HUDEP-2 (cell line): ENCODE results near the gene AGTR1.
"Not testable (repeated sequence)": the region's sequence is repeated elsewhere in the genome, so short reads cannot be mapped to it uniquely, and the experiment has no call there.

Experiments
- DNase-seq, 76 experiments: peaks; one replicate each; lab custom pipeline; 2025; ENCODE audit not compliant: unreplicated experiment in 76 of 76; lab: John Stamatoyannopoulos, UW

The AGTR1 gene

DNA sequence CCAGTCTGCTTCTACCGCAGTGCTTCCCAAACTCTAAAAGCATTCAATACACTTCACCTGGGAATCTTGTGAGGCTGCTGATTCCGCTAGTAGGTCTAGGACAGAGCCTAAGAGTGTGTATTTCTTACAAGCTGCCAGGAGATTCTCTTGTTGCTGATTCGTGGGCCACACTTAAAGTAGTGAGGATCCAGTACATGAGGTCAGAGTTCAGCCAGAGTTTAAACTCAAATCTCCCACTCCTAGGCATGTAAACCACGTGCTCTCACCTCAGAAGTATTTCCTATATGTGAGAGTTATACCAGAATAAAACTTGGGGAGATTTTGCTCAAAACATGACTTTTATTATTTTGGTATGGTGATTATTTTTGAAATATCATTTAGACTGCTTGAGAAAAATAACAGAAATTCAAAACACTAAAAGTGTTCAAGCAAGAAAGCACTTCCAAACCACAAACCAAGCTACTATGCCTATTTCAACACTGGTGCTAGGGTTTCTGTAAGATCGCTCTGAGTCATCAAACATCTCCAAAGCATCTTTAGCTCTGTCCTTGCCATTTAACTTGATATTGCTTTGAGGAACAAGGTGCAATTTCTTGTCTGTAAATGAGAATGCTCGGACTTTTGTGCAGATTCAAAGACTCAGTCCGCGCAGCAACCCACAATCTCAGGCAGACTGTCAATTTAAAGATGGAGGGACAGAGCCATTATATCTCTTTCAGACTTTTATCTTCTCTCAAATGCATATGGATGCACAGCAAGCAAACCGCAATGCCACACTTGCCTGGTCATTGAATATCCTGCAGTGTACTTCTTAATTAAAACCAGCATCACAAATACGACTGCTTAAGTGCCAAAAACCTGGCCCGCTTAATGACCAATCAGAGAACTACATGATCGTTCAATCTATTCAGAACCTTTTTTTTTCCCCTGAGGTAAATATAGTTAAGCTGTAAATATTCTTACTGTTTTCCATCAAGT, 59.8 kb downstream of the AGTR1 start:
- no peak for DNase-seq

DNA sequence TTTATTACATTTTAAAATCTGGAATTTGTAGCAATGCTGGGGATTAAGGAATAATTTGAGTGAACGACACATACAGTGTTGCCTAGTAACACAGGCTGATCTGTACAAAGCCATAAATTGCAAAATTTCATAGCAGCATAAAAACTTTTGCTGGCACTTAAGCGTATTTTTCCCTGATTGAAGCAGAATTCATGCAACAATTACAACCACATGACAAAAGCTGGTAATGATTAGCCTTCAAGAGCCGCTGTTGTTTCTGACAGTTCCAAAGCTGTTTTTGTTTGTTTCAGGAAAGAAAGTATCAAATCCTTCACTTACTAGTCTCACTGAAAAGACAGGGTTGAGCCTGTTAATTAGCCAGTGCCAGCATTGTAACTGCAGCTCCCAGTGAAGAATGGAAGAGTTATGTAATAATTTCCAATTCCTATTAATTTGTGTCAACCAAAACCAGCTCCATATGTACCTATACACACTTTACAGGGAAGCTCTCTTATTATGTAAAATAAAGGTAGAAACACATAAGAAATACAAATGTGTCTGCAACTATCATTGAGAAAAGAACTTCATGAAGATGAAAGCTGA, 60.7 kb downstream of the AGTR1 start:
- no peak for DNase-seq

DNA sequence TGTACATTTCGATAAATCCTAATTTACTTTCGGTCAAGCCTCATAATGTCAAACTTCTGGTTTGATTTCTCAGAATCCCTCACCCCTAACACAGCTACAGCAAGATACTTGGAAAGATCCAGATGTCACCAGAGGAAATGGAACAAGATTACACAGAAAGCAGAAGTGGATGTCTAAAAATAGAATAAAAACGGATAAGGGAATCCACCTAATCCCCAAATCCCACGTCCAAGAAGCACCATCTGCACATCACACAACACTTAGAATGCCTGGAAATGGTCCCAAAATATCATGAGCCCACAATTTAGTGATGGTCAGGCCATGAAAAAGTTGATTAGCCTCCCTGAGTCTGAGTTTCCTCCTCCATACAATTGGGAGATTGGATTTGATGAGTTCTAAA, 61.7 kb downstream of the AGTR1 start:
- DNase-seq, result no peak

DNA sequence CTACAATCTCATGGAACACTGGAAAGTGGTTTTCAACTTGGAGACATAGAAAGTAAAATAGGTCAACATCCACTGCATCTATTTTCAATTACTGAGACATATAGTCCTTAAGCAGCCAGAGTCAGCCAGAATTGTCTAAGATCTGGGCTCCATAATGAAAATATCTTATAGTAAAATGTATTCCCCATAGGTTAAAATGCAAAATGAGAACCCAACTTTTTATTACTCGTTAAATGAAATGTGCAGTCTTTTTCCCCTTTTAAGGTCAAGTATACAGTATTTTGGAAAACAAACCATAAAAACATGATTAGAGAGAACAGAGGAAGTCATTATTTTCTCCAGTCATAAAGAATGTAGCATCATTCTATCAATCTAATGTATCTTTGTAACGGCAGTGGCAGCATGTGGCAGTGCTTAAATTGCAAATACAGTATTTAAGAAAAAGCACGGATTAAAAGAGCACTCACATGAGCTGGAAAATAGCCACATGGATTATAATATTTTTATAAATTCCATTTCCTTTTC, 65.5 kb downstream of the AGTR1 start:
- no peak for DNase-seq

DNA sequence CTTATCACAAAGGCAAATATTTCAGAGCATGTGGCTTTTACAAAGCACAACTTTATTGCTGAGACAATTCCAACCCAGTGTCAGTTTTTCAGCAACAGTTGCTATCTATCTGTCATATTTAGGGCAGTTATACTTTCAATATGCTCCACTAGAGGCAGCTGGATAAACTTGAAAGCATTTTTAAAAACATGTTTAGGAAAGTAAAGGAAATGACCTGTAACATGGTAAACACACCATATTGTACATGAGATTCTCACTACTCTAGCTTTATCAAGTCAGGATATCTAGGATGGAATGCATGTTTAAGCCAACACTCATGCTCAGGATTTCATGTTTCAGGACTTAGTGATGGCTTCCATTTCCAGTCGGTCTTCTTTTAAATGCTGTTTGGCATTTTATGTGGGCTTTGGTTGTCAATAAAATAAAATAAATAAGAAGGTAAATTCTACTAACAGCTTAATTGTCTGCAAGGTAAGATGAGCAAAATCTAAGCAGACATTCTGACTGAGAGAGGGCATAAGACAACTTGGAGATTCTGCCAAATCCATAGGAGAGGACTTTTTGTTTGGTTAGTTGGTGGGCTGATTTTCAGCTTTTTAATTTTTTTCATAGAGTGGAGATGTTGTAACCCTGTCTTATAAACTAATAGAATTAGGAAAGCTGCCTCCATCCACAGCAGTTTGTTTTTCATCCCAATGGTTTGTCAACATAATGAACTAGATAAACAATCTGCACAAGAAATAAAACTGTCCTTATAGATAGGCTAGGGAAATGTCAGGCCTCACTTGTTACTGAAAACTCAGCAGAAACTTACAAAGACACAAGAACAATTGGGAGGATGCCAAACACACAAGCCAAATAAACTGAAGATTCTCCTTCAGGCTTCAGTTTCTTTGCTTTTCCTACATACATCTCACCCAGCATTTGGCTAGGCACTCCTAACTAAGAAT, 66.6 kb downstream of the AGTR1 start:
- DNase-seq, result no peak

DNA sequence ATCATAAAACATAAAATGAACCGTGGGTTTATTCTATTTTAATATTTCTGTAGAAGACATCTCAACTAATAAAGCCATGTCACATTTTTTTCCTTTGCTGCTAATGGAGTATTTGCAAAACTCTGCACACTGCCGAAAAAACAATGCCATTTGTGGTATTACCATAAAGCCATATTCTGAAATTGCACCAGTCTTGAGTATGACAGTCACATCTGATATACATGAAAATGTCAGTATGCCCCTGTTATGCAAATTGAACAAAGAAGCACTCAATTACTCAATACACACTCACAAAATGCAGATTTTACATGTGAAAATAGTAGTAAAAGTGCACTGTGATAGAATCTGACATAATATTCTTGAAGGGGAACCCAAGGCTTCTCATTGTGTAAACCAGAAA, 74.7 kb downstream of the AGTR1 start:
- DNase-seq, result no peak

DNA sequence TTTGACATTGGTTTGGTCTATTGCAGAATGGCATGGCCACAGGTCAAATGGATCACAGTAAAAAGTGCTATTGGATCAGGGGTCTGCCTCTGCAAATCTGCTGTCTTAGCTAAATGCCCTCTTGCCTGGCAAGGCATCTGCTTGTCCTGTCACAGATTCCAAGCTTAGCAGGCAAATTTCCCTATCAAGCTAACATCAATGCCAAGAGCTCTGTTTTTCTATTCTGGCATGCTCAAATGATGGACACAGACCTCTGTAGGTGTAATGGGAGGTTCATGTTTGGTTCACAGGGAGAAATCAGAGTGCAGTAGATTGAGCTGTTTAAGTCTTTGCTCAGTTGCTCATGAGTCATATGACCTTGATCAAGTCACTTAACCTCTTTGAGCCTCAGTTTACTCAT, 75.1 kb downstream of the AGTR1 start:
- no peak for DNase-seq

DNA sequence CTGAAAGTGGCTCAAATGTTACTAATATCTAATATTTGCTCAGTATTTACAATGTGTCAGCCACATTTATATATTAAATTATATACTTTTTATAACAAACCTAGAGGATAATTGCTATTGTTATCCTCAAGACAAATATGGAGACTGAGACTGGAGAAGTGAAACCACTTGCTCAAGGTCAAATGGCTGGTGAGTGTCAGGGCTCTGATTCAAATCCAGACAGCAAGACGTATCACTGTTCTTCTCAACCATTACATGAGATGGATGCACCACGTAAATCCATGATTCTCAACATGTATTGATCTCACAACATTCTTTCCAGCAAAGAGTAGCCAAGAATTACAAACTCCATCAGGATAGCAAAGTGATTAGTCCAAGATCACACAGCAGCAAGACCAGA, 76.1 kb downstream of the AGTR1 start:
- DNase-seq, result no peak

DNA sequence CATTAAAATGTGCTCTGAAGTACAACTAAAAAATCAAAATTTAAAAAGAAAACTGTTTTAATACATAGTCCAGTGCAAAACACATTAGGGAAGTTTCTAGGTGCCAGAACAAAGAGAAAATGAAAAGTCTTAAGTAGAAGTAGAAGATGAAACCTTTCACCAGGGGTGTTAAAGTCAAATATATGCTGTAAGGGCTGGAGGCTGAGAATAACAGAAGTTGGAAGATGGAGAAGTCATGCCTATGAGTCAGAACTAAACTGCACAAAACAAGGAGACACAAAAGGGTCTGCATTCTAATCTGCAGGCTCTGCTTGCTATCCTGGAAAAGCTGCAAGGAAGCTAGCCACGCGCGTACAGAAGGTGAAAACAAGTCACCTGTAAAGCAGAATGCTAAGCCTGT, 81.2 kb downstream of the AGTR1 start:
- no peak for DNase-seq

DNA sequence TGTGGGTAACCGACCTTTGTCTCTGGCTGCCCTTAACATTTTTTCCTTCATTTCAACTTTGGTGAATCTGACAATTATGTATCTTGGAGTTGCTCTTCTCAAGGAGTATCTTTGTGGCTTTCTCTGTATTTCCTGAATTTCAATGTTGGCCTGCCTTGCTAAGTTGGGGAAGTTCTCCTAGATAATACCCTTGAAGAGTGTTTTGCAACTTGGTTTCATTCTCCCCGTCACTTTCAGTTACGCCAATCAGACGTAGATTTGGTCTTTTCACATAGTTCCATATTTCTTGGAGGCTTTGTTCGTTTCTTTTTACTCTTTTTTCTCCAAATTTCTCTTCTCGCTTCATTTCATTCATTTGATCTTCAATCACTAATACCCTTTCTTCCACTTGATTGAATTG, 87.3 kb downstream of the AGTR1 start:
- not testable (repeated sequence) for DNase-seq

DNA sequence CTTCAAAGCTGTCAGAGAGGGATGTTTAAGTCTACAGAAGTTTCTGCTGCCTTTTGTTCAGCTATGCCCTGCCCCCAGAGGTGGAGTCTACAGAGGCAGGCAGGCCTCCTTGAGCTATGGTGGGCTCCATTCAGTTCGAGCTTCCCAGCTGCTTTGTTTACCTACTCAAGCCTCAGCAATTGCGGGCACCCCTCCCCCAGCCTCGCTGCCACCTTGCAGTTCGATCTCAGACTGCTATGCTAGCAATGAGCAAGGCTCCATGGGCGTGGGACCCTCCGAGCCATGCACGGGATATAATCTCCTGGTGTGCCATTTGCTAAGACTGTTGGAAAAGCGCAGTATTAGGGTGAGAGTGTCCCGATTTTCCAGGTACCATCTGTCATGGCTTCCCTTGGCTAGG, 88.5 kb downstream of the AGTR1 start:
- DNase-seq, result not testable (repeated sequence)

DNA sequence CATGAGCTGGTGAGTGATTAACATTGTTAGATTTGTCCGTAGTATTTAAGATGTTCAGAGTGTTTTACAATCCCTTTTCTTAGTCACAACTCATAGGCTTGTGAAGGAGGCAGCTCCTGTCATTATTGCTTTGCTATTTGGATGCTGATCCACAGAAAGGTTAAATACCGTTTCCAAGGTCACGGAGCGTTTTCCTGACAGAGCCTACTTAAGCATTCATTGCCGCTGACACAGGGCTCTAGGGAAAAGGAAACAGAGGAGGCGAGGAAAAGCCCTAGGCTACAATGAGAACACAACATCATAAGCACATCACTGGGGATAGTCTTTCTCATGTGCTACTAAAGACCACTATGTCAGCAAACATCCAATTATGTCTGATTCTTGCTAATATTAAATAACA, 91.4 kb downstream of the AGTR1 start:
- no peak for DNase-seq

DNA sequence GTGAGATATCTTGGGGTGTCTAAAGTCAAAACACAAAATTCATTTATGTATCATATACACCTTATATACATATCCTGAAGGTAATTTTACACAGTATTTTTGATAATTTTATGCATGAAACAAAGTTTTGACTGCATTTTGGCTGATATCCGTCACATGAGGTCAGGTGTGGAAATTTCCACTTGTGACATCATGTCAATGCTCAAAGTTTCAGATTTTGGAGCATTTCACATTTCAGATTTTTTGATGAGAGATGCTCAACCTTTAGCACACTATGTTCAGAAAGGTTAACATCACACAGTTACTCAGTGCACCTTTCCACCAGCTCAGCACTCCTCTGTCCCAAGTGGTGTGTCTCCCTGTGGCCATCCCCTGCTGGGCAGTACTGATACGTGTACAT, 92.2 kb downstream of the AGTR1 start:
- no peak for DNase-seq

DNA sequence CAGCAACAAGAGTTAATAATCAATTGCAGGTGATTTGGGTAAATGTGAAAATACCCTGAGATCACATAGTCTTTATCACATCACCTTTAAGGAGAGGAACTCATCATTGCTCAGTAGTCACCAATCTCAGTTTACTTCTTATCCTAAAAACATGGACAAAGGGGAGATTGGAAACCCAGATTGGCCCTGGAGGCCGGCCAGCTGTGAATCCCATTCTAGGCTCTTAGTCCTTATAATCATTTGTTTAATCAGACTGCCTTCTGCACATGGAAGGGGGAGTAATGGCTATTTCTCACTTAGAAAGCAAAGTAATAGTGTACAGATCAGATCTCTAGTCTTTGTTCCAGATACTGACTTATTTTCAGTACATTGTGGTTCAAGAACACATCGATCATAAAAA, 92.7 kb downstream of the AGTR1 start:
- DNase-seq, result no peak

DNA sequence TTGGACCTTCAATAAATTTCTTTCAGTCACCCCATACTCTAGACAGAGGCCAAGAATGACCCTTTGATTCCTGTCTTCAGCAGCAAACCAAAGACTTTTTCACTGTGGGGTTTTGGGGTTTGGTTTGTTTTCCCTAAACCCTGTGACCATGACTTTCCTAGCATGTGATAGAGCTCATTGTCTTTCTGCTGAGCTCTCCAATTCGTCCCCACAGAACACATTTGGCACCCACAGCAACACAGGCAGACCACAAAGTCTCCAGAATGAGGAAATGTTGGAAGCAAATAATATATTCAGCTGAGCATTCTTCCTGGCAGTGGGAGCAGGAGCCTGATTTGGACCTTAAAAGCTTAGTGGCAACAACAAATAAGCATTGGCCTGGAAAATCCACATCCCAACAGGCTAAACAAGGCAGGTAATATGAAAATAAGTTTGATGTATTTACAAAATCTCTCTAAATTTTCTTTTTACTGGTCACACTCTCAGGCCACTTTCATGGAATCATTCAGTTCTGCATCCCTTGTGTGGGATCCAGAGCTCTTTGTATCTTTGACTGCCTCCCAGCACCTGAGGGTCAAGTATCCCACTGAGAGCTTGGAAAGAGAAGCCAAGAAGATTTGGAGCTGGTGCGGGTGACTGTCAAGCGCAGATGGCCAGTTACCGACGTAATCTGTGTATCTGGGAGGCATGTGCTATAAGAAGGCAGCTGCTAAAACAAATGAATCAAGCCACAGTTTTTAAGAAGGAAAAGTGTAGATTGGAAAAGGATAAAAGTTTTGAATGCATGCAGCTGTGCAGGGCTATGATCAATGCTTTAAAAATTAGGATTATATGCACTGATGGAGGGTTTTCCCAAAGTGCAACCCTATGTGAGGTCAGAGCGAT, 93.4 kb downstream of the AGTR1 start:
- peak in 1 of 76 experiments; percentile 1 for DNase-seq

DNA sequence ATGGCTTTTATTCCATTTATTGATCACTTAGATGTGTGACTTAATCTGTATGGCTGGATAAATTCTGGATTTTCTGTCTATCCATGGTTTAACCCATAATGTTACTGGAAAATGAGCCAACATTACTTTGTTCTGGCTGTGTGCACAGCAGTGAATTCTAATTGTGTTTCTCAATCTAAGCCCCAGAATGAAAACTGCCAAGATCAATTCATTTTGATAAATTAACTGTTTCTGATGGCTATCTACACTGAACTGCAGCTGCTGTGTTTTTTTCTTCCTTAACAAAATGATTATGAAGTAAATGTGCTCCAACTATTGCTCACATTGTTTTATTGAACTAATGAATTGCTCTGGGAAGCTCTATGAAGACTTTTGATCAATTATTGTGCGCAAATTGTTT, 94.2 kb downstream of the AGTR1 start:
- DNase-seq, result no peak

DNA sequence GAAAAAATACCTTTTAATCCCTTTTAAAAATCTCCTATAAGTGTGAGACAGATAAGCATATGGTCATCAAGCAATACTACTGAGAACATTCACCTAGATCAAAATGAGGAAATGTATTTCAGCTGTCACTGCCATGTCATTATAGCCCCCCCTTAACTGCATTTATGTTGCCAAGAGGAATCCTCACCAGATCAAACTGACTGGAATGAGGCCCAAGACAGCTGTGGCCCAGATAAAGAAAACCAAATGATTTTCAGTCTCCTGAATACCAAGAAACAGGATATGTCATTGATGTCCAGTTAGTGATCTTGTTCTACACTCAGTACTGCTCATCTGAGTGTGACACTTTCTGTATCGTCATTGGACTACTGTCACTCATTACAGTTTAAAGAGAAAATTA, 94.8 kb downstream of the AGTR1 start:
- DNase-seq, result peak in 67 of 76 experiments; percentile 0 to 90 (median 50)
